HUES6 (cell line): Measurements from ENCODE around the gene IL27RA.
"Not testable (repeated sequence)": the region's sequence is repeated elsewhere in the genome, so short reads cannot be mapped to it uniquely, and the experiment has no call there.

Experiments used
- H3K27ac ChIP-seq: 2 replicates; pipeline ENCODE4 v1.7.0; 2013; ENCODE audit warnings: low read depth, mild to moderate bottlenecking, low read length, inconsistent platforms
- H3K27me3 ChIP-seq: 2 replicates; pipeline ENCODE4 v1.6.1; 2013; ENCODE audit warnings: low read length; ENCODE audit not compliant: control insufficient read depth, insufficient read depth
- H3K36me3 ChIP-seq: 2 replicates; pipeline ENCODE4 v1.6.1; 2013; ENCODE audit warnings: low read length; ENCODE audit not compliant: control insufficient read depth, insufficient read depth
- H3K4me1 ChIP-seq: 2 replicates; pipeline ENCODE4 v1.6.1; 2013; ENCODE audit warnings: low read length; ENCODE audit not compliant: control insufficient read depth, insufficient read depth
- H3K4me3 ChIP-seq: 2 replicates; pipeline ENCODE4 v1.5.1; 2013; ENCODE audit warnings: low read depth, low read length
- H3K9ac ChIP-seq: one replicate; pipeline ENCODE4 v1.6.1; 2013; ENCODE audit warnings: mild to moderate bottlenecking, low read length
- H3K9me3 ChIP-seq: 2 replicates; pipeline ENCODE4 v1.6.1; 2013; ENCODE audit warnings: low read depth, low read length; ENCODE audit not compliant: control insufficient read depth, insufficient read depth

IL27RA gene

GRCh38 chr19:14019100-14019499 lies 12.5 kb upstream of the IL27RA start:
- no peak overlapping the region for H3K27ac ChIP-seq
- no peak overlapping the region for H3K9ac ChIP-seq

GRCh38 chr19:14019739-14020138 lies 11.8 kb upstream of the IL27RA start:
- not testable (repeated sequence) for H3K4me1 ChIP-seq, H3K9me3 ChIP-seq, H3K27ac ChIP-seq, H3K27me3 ChIP-seq, H3K4me3 ChIP-seq, H3K36me3 ChIP-seq, H3K9ac ChIP-seq

More at GRCh38 chr19:14019100-14019499, 12.5 kb upstream of the IL27RA start:
- H3K4me1 ChIP-seq, result peaks cover 3% of the 10 kb centered on the region; the same call in 1 of the 2 replicates
- no peak overlapping the region for H3K4me3 ChIP-seq
- no peaks in the 10 kb centered on the region for H3K36me3 ChIP-seq
- no peaks in the 10 kb centered on the region for H3K9me3 ChIP-seq
- no peaks in the 10 kb centered on the region for H3K27me3 ChIP-seq

GRCh38 chr19:14021474-14021873 lies 10.1 kb upstream of the IL27RA start:
- no peak overlapping the region for H3K27ac ChIP-seq
- H3K9me3 ChIP-seq, result no peaks in the 10 kb centered on the region
- no peaks in the 10 kb centered on the region for H3K27me3 ChIP-seq
- H3K36me3 ChIP-seq, result no peaks in the 10 kb centered on the region
- H3K4me3 ChIP-seq, result no peak overlapping the region
- H3K4me1 ChIP-seq, result peaks cover 3% of the 10 kb centered on the region; the same call in 1 of the 2 replicates
- H3K9ac ChIP-seq, result no peak overlapping the region

GRCh38 chr19:14022469-14022868 lies 9.1 kb upstream of the IL27RA start:
- H3K4me3 ChIP-seq, result no peak overlapping the region
- no peak overlapping the region for H3K27ac ChIP-seq
- no peak overlapping the region for H3K9ac ChIP-seq
- H3K36me3 ChIP-seq, result no peaks in the 10 kb centered on the region
- H3K9me3 ChIP-seq, result no peaks in the 10 kb centered on the region
- peaks cover 3% of the 10 kb centered on the region; the same call in 1 of the 2 replicates for H3K4me1 ChIP-seq
- no peaks in the 10 kb centered on the region for H3K27me3 ChIP-seq

GRCh38 chr19:14023404-14024235 lies 7.9 kb upstream of the IL27RA start:
- Histone ChIP-seq H3K4me1 (peaks cover 3% of the 10 kb centered on the region; the same call in 1 of the 2 replicates), H3K9me3 (no peaks in the 10 kb centered on the region), H3K36me3 (no peaks in the 10 kb centered on the region), H3K4me3 (no peak overlapping the region), H3K27ac (no peak overlapping the region), H3K27me3 (no peaks in the 10 kb centered on the region), H3K9ac (no peak overlapping the region)

- not testable (repeated sequence) for H3K4me1 ChIP-seq, H3K27ac ChIP-seq, H3K9me3 ChIP-seq, H3K4me3 ChIP-seq, H3K9ac ChIP-seq, H3K36me3 ChIP-seq
- peaks cover 12% of the 10 kb centered on the region for H3K27me3 ChIP-seq
Measured at GRCh38 chr19:14026652-14027192, 4.8 kb upstream of the IL27RA start.

GRCh38 chr19:14027856-14028450 lies 3.6 kb upstream of the IL27RA start, which contains the start of gene RLN3:
Gene RLN3 (plus strand): TSS chr19:14028148. CDS start chr19:14028205, 57 bp downstream.
- Histone ChIP-seq H3K27ac (no peak within 1 kb of the TSS), H3K36me3 (no peaks in the 10 kb centered on the region), H3K4me3 (no peak within 1 kb of the TSS), H3K9ac (no peak within 1 kb of the TSS), H3K4me1 (peaks cover 3% of the 10 kb centered on the region; the same call in 1 of the 2 replicates), H3K27me3 (peaks cover 13% of the 10 kb centered on the region), H3K9me3 (no peaks in the 10 kb centered on the region)

- Histone ChIP-seq H3K9me3 (no peaks in the 10 kb centered on the region), H3K9ac (no peak overlapping the region), H3K27me3 (peaks cover 13% of the 10 kb centered on the region), H3K4me3 (no peak overlapping the region), H3K27ac (no peak overlapping the region), H3K36me3 (no peaks in the 10 kb centered on the region), H3K4me1 (no peaks in the 10 kb centered on the region)
Measured at GRCh38 chr19:14028901-14029300, 2.7 kb upstream of the IL27RA start.

- H3K27me3 ChIP-seq, result peaks cover 13% of the 10 kb centered on the region
- no peaks in the 10 kb centered on the region for H3K4me1 ChIP-seq
- H3K9ac ChIP-seq, result no peak overlapping the region
- H3K4me3 ChIP-seq, result peak overlapping the region; percentile 78
- H3K27ac ChIP-seq, result no peak overlapping the region
- no peaks in the 10 kb centered on the region for H3K9me3 ChIP-seq
- H3K36me3 ChIP-seq, result no peaks in the 10 kb centered on the region
Measured at GRCh38 chr19:14030997-14031718, 404 bp upstream of the IL27RA start.

GRCh38 chr19:14033946-14034345 lies 2.4 kb downstream of the IL27RA start:
- H3K27me3 ChIP-seq, result peaks cover 13% of the 10 kb centered on the region
- H3K4me1 ChIP-seq, result no peaks in the 10 kb centered on the region
- H3K9me3 ChIP-seq, result no peaks in the 10 kb centered on the region

More at GRCh38 chr19:14033946-14034345, 2.4 kb downstream of the IL27RA start:
- no peaks in the 10 kb centered on the region for H3K36me3 ChIP-seq
- no peak overlapping the region for H3K27ac ChIP-seq
- H3K9ac ChIP-seq, result no peak overlapping the region
- no peak overlapping the region for H3K4me3 ChIP-seq
